ENCODE results near the gene DUOX2. TPM values are rescaled to one million over a fixed set of nuclear protein-coding genes. Genes with fewer than 3 reads are reported as not detected.
A peak's percentile ranks its signal among the peaks of the same experiment; 100 is the strongest.

Gene DUOX2
- polyA plus RNA-seq, 1 experiment, result not detected

DNA sequence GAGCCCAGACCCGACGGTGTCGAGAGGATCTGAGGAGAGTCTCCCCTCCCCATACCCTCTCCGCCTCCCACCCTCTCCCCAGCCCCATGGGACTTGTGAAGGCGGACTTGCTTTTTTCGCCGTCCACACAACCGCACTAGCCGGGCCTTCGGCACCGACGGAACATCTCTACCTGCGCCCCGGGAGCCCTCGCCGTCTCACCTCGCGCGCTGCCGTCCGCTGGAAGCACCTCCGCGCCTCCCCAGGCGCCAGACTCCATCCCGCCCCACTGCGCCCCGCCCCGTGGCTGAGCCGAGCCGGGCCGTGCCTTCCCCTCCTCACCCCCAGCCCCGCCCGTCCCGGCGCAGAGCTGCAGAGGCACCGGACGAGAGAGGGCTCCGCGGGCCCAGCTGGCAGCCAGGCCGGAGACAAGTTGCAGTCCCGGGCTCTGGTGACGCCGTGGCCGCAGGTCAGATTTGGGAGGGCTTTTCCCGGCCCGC is 15.7 kb upstream of the DUOX2 start, which contains the start of the genes DUOX1 and DUOXA1:
DUOX1 (plus strand) TSS at position 344 of the 479 bp plus-strand sequence. CDS start 1,973 bp downstream, outside the sequence.
DUOXA1 (minus strand) TSS at position 229 of the 479 bp plus-strand sequence. CDS start 6,865 bp downstream, outside the sequence.
- Histone ChIP-seq H3K27me3 (ENCODE audit: control insufficient read depth, insufficient read depth, low read length) (peaks cover 52% of the 10 kb centered on the region), H3K4me3 (ENCODE audit: low read depth, low read length) (no peak within 1 kb of the TSS), H3K36me3 (ENCODE audit: control insufficient read depth, insufficient read depth, low read length) (no peaks in the 10 kb centered on the region; the same call in 1 of the 2 replicates)
- ChIA-PET CTCF (interaction anchor here (1.0 to 5.3 kb wide), 5 partner anchors 8 to 33 kb away, joined by 3 to 29 read pairs (median 12); no protein-coding TSS in a partner anchor), POLR2A (no interaction called here)
- no peak for DNase-seq (ENCODE audit: low read depth)
- TF ChIP-seq, protein P1, sequence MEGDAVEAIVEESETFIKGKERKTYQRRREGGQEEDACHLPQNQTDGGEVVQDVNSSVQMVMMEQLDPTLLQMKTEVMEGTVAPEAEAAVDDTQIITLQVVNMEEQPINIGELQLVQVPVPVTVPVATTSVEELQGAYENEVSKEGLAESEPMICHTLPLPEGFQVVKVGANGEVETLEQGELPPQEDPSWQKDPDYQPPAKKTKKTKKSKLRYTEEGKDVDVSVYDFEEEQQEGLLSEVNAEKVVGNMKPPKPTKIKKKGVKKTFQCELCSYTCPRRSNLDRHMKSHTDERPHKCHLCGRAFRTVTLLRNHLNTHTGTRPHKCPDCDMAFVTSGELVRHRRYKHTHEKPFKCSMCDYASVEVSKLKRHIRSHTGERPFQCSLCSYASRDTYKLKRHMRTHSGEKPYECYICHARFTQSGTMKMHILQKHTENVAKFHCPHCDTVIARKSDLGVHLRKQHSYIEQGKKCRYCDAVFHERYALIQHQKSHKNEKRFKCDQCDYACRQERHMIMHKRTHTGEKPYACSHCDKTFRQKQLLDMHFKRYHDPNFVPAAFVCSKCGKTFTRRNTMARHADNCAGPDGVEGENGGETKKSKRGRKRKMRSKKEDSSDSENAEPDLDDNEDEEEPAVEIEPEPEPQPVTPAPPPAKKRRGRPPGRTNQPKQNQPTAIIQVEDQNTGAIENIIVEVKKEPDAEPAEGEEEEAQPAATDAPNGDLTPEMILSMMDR (IDR thresholded peaks at IDR 0.05; ENCODE audit: insufficient read depth, low read depth, low read length), result no peak

DNA sequence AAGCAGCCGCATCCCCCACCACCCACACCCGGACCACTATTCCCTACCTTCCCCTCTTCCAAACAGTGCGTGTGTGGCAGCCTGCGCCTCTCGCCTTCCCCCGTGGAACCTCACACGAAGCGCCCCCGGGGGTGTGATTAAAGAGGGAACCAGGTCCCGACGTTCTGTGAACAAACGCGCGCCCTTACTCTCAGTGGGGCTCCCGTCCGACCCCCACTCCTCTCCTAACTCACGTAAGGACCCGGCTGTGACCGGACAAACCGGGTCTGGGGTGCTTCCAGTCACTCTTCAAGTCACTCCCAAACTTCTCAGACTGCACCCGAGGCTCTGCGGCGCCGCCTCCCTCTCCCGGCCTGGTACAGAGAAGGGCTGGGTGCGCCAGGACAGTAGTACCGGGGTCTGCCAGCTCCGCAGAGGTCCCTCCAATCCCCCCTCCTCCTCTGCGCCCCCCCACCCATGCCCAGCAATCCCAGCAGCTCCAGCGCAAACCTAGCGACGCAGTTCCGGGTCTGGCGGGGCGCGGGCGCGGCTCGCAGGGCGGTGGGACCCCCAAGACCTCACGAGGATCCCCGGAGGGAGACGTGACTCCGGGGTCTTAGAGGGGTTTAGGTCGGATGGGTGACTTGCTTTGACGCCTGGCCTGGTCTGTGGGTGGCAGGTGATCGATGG is 15.1 kb upstream of the DUOX2 start:
- Histone ChIP-seq H3K4me3 (ENCODE audit: low read depth, low read length) (no peak overlapping the region), H3K36me3 (ENCODE audit: control insufficient read depth, insufficient read depth, low read length) (no peaks in the 10 kb centered on the region; the same call in 1 of the 2 replicates), H3K27me3 (ENCODE audit: control insufficient read depth, insufficient read depth, low read length) (peaks cover 48% of the 10 kb centered on the region)
- ChIA-PET POLR2A (no interaction called here), CTCF (interaction anchor here (2.0 to 5.3 kb wide), 3 partner anchors 7 to 12 kb away, joined by 5 to 29 read pairs (median 12); no protein-coding TSS in a partner anchor)
- TF ChIP-seq, protein P1 (IDR thresholded peaks at IDR 0.05; ENCODE audit: insufficient read depth, low read depth, low read length), result no peak
- DNase-seq (ENCODE audit: low read depth), result no peak

DNA sequence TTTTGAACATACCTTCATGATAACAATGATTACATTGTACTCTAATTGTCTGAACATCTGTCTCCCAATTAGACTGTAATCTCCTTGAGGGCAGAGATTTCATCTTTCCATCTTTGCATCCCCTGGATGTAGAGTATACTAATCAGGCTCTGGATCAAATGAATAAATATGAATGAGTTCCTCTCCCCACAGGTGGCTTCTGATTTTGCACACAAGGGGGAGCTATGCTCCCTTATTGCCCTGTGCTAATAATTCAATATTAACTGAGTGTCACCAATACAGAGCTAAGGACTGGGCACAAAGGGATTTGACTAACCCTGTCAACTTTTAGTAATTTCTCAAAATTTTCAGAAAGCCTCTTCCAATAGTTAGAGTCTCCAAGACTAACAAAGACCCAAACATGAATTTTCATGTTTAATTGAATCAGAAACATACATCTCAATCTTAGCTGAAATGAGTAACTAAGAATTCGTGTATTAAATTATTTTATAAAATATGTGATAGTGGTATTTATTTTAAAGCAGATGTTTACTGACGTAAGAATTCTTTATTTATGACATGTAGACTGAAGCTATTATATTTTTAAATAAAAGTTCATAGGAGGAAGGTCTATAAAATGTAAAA is 12.7 kb upstream of the DUOX2 start:
- Histone ChIP-seq H3K36me3 (ENCODE audit: control insufficient read depth, insufficient read depth, low read length) (no peaks in the 10 kb centered on the region; the same call in 1 of the 2 replicates), H3K27me3 (ENCODE audit: control insufficient read depth, insufficient read depth, low read length) (peaks cover 44% of the 10 kb centered on the region), H3K4me3 (ENCODE audit: low read depth, low read length) (no peak overlapping the region)
- no peak for DNase-seq (ENCODE audit: low read depth)
- TF ChIP-seq, protein P1 (IDR thresholded peaks at IDR 0.05; ENCODE audit: insufficient read depth, low read depth, low read length), result peak; percentile 70
- CTCF ChIA-PET, result interaction anchor here (0.6 to 5.3 kb wide), 15 partner anchors 9 to 501 kb away, joined by 3 to 29 read pairs (median 5); partner anchors contain the start of genes DUOX2 and DUOXA2
- POLR2A ChIA-PET, result interaction anchor here (0.6 kb wide), 1 partner anchor 32 kb away, joined by 13 read pairs; no protein-coding TSS in a partner anchor

DNA sequence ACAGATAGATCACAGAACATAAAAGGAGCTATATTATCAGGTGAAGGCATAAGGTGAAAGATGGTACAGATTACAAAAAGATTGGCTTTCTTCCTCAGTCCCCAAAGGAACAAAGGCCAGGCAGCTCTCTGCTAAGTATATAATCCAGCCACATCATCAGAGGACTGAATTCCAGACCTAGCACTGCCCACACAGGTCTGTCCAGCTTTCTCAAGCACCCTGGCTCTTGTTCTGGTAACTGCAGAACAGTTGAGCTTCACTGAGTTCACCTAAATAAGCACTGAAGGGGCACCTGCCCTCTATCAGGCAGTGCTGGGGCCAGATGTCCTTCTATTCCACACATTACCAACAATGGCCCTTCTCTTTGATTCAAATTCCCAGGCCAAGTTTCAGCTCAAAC is 9.4 kb upstream of the DUOX2 start:
- Histone ChIP-seq H3K36me3 (ENCODE audit: control insufficient read depth, insufficient read depth, low read length) (no peaks in the 10 kb centered on the region; the same call in 1 of the 2 replicates), H3K4me3 (ENCODE audit: low read depth, low read length) (no peak overlapping the region), H3K27me3 (ENCODE audit: control insufficient read depth, insufficient read depth, low read length) (peaks cover 19% of the 10 kb centered on the region)
- ChIA-PET POLR2A (no interaction called here), CTCF (interaction anchor here (0.9 to 3.4 kb wide), 3 partner anchors 8 to 144 kb away, joined by 3 to 12 read pairs (median 3); partner anchors contain the start of genes DUOX1 and DUOXA1)
- TF ChIP-seq, protein P1 (IDR thresholded peaks at IDR 0.05; ENCODE audit: insufficient read depth, low read depth, low read length), result no peak
- DNase-seq (ENCODE audit: low read depth), result no peak

DNA sequence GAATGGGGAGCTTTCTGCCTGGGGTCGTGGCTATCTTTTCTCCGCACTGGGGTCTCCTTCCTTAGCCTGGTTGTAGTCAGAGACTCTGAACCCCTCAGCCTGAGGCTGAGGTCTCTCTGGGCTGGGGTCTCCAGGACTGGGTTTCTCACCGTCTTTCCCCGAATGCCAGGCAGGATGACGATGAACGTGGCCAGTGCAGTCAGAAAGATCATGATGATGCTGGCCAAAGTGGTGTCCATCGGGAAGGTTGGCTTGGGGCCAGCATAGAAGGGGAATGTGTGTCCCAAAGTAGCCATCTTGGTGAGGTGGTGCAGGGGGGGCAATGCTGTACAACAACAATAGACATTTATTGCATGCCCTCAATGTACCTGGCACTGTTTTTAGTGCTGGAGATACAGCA is 8.7 kb upstream of the DUOX2 start:
- no peak overlapping the region for H3K4me3 ChIP-seq (ENCODE audit: low read depth, low read length)
- ChIA-PET POLR2A (no interaction called here), CTCF (interaction anchor here (0.9 to 3.4 kb wide), 2 partner anchors 8 to 40 kb away, joined by 3 to 12 read pairs; partner anchors contain the start of genes DUOX1 and DUOXA1)
- no peaks in the 10 kb centered on the region; the same call in 1 of the 2 replicates for H3K36me3 ChIP-seq (ENCODE audit: control insufficient read depth, insufficient read depth, low read length)
- no peak for DNase-seq (ENCODE audit: low read depth)
- peaks cover 12% of the 10 kb centered on the region for H3K27me3 ChIP-seq (ENCODE audit: control insufficient read depth, insufficient read depth, low read length)
- TF ChIP-seq, protein P1 (IDR thresholded peaks at IDR 0.05; ENCODE audit: insufficient read depth, low read depth, low read length), result no peak

Measured in BJ (cell line).